Mesenchymal stem cell (in vitro differentiated cells and primary cell): Measurements from ENCODE around the gene FOXN3.
A peak's percentile ranks its signal among the peaks of the same experiment; 100 is the strongest.

ENCODE experiments used
- DNase-seq: peaks from one replicate; pipeline ENCODE4 v3.0.0-alpha.2; 2013
- H2AFZ ChIP-seq: one replicate; pipeline ENCODE4 v1.6.1; 2013; ENCODE audit warnings: low read depth, mild to moderate bottlenecking, control low read depth, inconsistent platforms, low read length, moderate library complexity
- H2AK5ac ChIP-seq: 2 replicates; pipeline ENCODE4 v1.6.1; 2013; ENCODE audit warnings: low read length, moderate library complexity, mild to moderate bottlenecking, inconsistent platforms; ENCODE audit not compliant: severe bottlenecking
- H2BK120ac ChIP-seq: one replicate; pipeline ENCODE4 v1.6.1; 2013; ENCODE audit warnings: low read depth, mild to moderate bottlenecking, inconsistent platforms, low read length, moderate library complexity
- H2BK12ac ChIP-seq, 2 experiments: one replicate each; pipeline ENCODE4 v1.6.1; 2013; ENCODE audit warnings: inconsistent platforms in 2 of 2, low read length in 2 of 2, mild to moderate bottlenecking in 2 of 2, moderate library complexity in 2 of 2, control low read depth in 1 of 2
- H2BK15ac ChIP-seq: one replicate; pipeline ENCODE4 v1.6.1; 2013; ENCODE audit warnings: mild to moderate bottlenecking, low read depth, inconsistent platforms; ENCODE audit not compliant: poor library complexity, severe bottlenecking
- H2BK5ac ChIP-seq: 2 replicates; pipeline ENCODE4 v1.6.1; 2013; ENCODE audit warnings: low read depth, mild to moderate bottlenecking, low read length, control low read depth, inconsistent platforms; ENCODE audit not compliant: poor library complexity, severe bottlenecking
- H3K14ac ChIP-seq, 2 experiments: one replicate each; pipeline ENCODE4 v1.6.1; 2013; ENCODE audit warnings: inconsistent platforms in 2 of 2, low read length in 2 of 2, control low read depth in 1 of 2, mild to moderate bottlenecking in 1 of 2, moderate library complexity in 1 of 2
- H3K18ac ChIP-seq, 2 experiments: one replicate each; pipeline ENCODE4 v1.6.1; 2013; ENCODE audit warnings: inconsistent platforms in 2 of 2, low read length in 2 of 2, control low read depth in 1 of 2, low read depth in 1 of 2, mild to moderate bottlenecking in 1 of 2
- H3K23ac ChIP-seq, 2 experiments: one replicate each; pipeline ENCODE4 v1.6.1; 2013; ENCODE audit warnings: inconsistent platforms in 2 of 2, low read length in 2 of 2, mild to moderate bottlenecking in 2 of 2, moderate library complexity in 2 of 2, control low read depth in 1 of 2
- H3K27ac ChIP-seq: 2 replicates; pipeline ENCODE4 v1.5.1; 2013; ENCODE audit warnings: mild to moderate bottlenecking, moderate library complexity, low read length, control low read depth, inconsistent platforms; ENCODE audit not compliant: poor library complexity, severe bottlenecking
- H3K27me3 ChIP-seq, 2 experiments: 2 replicates each; pipeline versions ENCODE4 v1.6.1 to v1.7.0; 2013; ENCODE audit warnings: low read length in 2 of 2, mild to moderate bottlenecking in 2 of 2, moderate library complexity in 2 of 2, control low read depth in 1 of 2, inconsistent platforms in 1 of 2; ENCODE audit not compliant: control insufficient read depth in 1 of 2, insufficient read depth in 1 of 2
- H3K36me3 ChIP-seq, 2 experiments: 2 replicates each; pipeline versions ENCODE4 v1.6.1 to v1.7.0; 2013; ENCODE audit warnings: low read length in 2 of 2, control low read depth in 1 of 2, inconsistent platforms in 1 of 2, low read depth in 1 of 2, mild to moderate bottlenecking in 1 of 2; ENCODE audit not compliant: insufficient read depth in 2 of 2, control insufficient read depth in 1 of 2
- H3K4ac ChIP-seq, 2 experiments: one replicate each; pipeline ENCODE4 v1.6.1; 2013; ENCODE audit warnings: inconsistent platforms in 2 of 2, low read length in 2 of 2, mild to moderate bottlenecking in 2 of 2, moderate library complexity in 2 of 2, control low read depth in 1 of 2, low read depth in 1 of 2
- H3K4me1 ChIP-seq: 2 replicates; pipeline ENCODE4 v1.6.1; 2013; ENCODE audit warnings: low read depth, low read length, control low read depth; ENCODE audit not compliant: control insufficient read depth, insufficient read depth
- H3K4me2 ChIP-seq: 2 replicates; pipeline ENCODE4 v1.6.1; 2013; ENCODE audit warnings: low read length, mild to moderate bottlenecking, inconsistent platforms; ENCODE audit not compliant: poor library complexity, severe bottlenecking
- H3K4me3 ChIP-seq, 2 experiments: 2 replicates each; pipeline versions ENCODE4 v1.5.1 to v1.7.0; 2013; ENCODE audit warnings: low read length in 2 of 2, mild to moderate bottlenecking in 2 of 2, control low read depth in 1 of 2, low read depth in 1 of 2; ENCODE audit not compliant: insufficient read depth in 1 of 2
- H3K79me1 ChIP-seq: replicated peaks from 2 replicates; pipeline ENCODE4 v1.6.1; 2013; ENCODE audit warnings: mild to moderate bottlenecking, control low read depth, low read length, inconsistent platforms; ENCODE audit not compliant: poor library complexity, severe bottlenecking
- H3K9ac ChIP-seq: 2 replicates; pipeline ENCODE4 v1.7.0; 2013; ENCODE audit warnings: mild to moderate bottlenecking, low read length, moderate library complexity
- H3K9me3 ChIP-seq: 2 replicates; pipeline ENCODE4 v1.7.0; 2013; ENCODE audit warnings: mild to moderate bottlenecking, low read length; ENCODE audit not compliant: control insufficient read depth
- H4K8ac ChIP-seq: one replicate; pipeline ENCODE4 v1.6.1; 2013; ENCODE audit warnings: inconsistent platforms, mild to moderate bottlenecking, low read length, moderate library complexity
- H4K91ac ChIP-seq: one replicate; pipeline ENCODE4 v1.6.1; 2013; ENCODE audit warnings: mild to moderate bottlenecking, low read length, inconsistent platforms
- WGBS: methylation state at CpG from one replicate; pipeline ENCODE4 v1.1.7; 2013; ENCODE audit warnings: mixed read lengths; 5-methylcytosine and 5-hydroxymethylcytosine counted together

Gene FOXN3

GRCh38 chr14:89360277-89360676 is 56.8 kb downstream of the FOXN3 start:
- no peak overlapping the region for H3K4me3 ChIP-seq
- H2BK120ac ChIP-seq = no peak overlapping the region
- H3K4ac ChIP-seq = no peak overlapping the region
- no peaks in the 10 kb centered on the region for H3K27me3 ChIP-seq
- H3K4me2 ChIP-seq = no peak overlapping the region
- H2BK5ac ChIP-seq = no peak overlapping the region
- no peak overlapping the region for H3K27ac ChIP-seq
- H3K4me1 ChIP-seq = peaks cover 3% of the 10 kb centered on the region
- H3K9me3 ChIP-seq = no peaks in the 10 kb centered on the region
- H2AFZ ChIP-seq = no peak overlapping the region
- H4K8ac ChIP-seq = no peak overlapping the region
- no peak overlapping the region for H3K14ac ChIP-seq
- H3K9ac ChIP-seq = no peak overlapping the region
- no peak overlapping the region for H2BK12ac ChIP-seq
- no peak for DNase-seq
- no peak overlapping the region for H2BK15ac ChIP-seq
- peaks cover 29% of the 10 kb centered on the region for H3K79me1 ChIP-seq
- H2AK5ac ChIP-seq = no peak overlapping the region
- no peak overlapping the region for H4K91ac ChIP-seq
- 54% methylated on average over 1 of the region's 3 CpGs for WGBS
- H3K18ac ChIP-seq = no peak overlapping the region
- H3K23ac ChIP-seq = peak overlapping the region in 1 of 2 experiments; percentile 32
- H3K36me3 ChIP-seq = no peaks in the 10 kb centered on the region

GRCh38 chr14:89359477-89360222 is 57.4 kb downstream of the FOXN3 start:
- Histone ChIP-seq H2BK120ac (no peak overlapping the region), H2BK12ac (peak overlapping the region in 1 of 2 experiments; percentile 55), H3K23ac (peak overlapping the region in 1 of 2 experiments; percentile 32), H3K27me3 (no peaks in the 10 kb centered on the region), H3K79me1 (peaks cover 26% of the 10 kb centered on the region), H3K18ac (peak overlapping the region in 1 of 2 experiments; percentile 38), H3K36me3 (no peaks in the 10 kb centered on the region), H2AK5ac (no peak overlapping the region), H3K9me3 (no peaks in the 10 kb centered on the region), H3K14ac (no peak overlapping the region), H2BK5ac (no peak overlapping the region), H3K4me1 (peaks cover 1% of the 10 kb centered on the region), H3K4me3 (no peak overlapping the region), H3K27ac (no peak overlapping the region), H3K9ac (no peak overlapping the region), H4K8ac (no peak overlapping the region), H2BK15ac (no peak overlapping the region), H4K91ac (no peak overlapping the region), H3K4me2 (no peak overlapping the region), H3K4ac (no peak overlapping the region), H2AFZ (no peak overlapping the region)
- no peak for DNase-seq
- 83% methylated on average over 9 of the region's 13 CpGs for WGBS

GRCh38 chr14:89357655-89358297 is 59.3 kb downstream of the FOXN3 start:
- Histone ChIP-seq H3K9me3 (no peaks in the 10 kb centered on the region), H2AFZ (peak overlapping the region; percentile 4), H3K4me2 (no peak overlapping the region), H3K27ac (no peak overlapping the region), H3K18ac (no peak overlapping the region), H3K14ac (peak overlapping the region in 1 of 2 experiments; percentile 48), H3K4me1 (no peaks in the 10 kb centered on the region), H2BK15ac (no peak overlapping the region), H3K23ac (no peak overlapping the region), H3K9ac (no peak overlapping the region), H3K4ac (no peak overlapping the region), H3K36me3 (no peaks in the 10 kb centered on the region), H2BK120ac (no peak overlapping the region), H2AK5ac (no peak overlapping the region), H3K79me1 (peaks cover 18% of the 10 kb centered on the region), H4K8ac (no peak overlapping the region), H3K4me3 (no peak overlapping the region), H4K91ac (no peak overlapping the region), H3K27me3 (no peaks in the 10 kb centered on the region), H2BK5ac (no peak overlapping the region), H2BK12ac (no peak overlapping the region)
- no peak for DNase-seq
- 88% methylated on average over 8 of the region's 8 CpGs for WGBS

GRCh38 chr14:89356927-89357326 is 60.1 kb downstream of the FOXN3 start:
- Histone ChIP-seq H3K27ac (no peak overlapping the region), H3K9me3 (no peaks in the 10 kb centered on the region), H3K14ac (no peak overlapping the region), H3K4me2 (no peak overlapping the region), H3K9ac (no peak overlapping the region), H2BK120ac (no peak overlapping the region), H3K23ac (no peak overlapping the region), H3K36me3 (no peaks in the 10 kb centered on the region), H4K91ac (no peak overlapping the region), H3K4me1 (peaks cover under 1% of the 10 kb centered on the region), H3K18ac (no peak overlapping the region), H3K4me3 (no peak overlapping the region), H2BK12ac (no peak overlapping the region), H2AFZ (no peak overlapping the region), H2BK15ac (no peak overlapping the region), H3K79me1 (peaks cover 21% of the 10 kb centered on the region), H3K4ac (no peak overlapping the region), H4K8ac (no peak overlapping the region), H2AK5ac (no peak overlapping the region), H3K27me3 (no peaks in the 10 kb centered on the region), H2BK5ac (no peak overlapping the region)
- no peak for DNase-seq
- 97% methylated on average over 5 of the region's 5 CpGs for WGBS
